H1 (cell line): ENCODE data around the gene NR2C2. TPM values are rescaled to one million over a fixed set of nuclear protein-coding genes. Genes with fewer than 3 reads are reported as not detected.

Experiments
- RAD21 ChIP-seq, 2 experiments: IDR thresholded peaks in 1 of 2; conservative IDR thresholded peaks in 1 of 2; 2 replicates each; pipeline ENCODE4 v1.6.1; 2011; ENCODE audit warnings: low read depth in 2 of 2, low read length in 2 of 2, improper control_type of control experiment in 1 of 2, inconsistent platforms in 1 of 2, mild to moderate bottlenecking in 1 of 2, moderate library complexity in 1 of 2
- polyA plus RNA-seq, 7 experiments: library from polyadenylated mRNA; depleted of rRNA in 3 of 7; stranded (reverse) in 5 of 7; unstranded in 2 of 7; fragments of >200 nt in 5 of 7; fragments of 200-250 nt in 2 of 7; gene quantifications; 1 replicate in 5 of 7; 2 replicates in 1 of 7; 4 replicates in 1 of 7; pipeline versions ENCODE4 v1.2.1 to v1.2.3, GENCODE V29; 2011 to 2013; ENCODE audit warnings: missing spikeins in 2 of 7, mixed read lengths in 2 of 7
- total RNA-seq: library from RNA; stranded (reverse); fragmentation: NEBNext Ultra II Directional; extraction: Animal tissue kit (Norgen Biotek cat#: 25700); gene quantifications from 2 replicates; pipeline ENCODE4 v1.2.1, GENCODE V29; 2021
- TF ChIP-seq, protein P1 (sequence below): IDR thresholded peaks from 2 replicates; pipeline ENCODE4 v1.6.1; 2012; ENCODE audit warnings: low read length, inconsistent platforms

The NR2C2 gene
- total and polyA plus RNA-seq, 2 of the 8 experiments (the other 6 are each of a cell fraction or from before 2014, with no cell fraction given) = 16.6 to 44.4 TPM

DNA sequence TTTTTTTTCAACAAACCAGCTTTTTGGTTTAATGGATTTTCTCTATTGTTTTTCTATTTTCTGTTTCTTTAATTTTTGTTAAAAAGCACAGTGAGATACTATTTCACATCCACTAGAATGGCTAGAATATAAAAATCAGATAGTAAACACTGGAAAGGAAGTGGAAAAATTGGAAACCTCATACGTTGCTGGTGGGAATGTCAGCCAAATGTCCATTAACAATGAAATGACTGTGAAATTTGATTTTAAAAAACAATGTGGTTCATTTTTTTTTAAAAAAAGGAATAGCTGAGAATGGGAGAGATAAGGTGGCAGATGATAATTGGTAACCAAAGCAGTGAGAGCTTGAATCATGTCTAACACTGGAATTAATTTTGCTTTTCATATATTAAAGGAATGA, 19.9 kb downstream of the NR2C2 start (continued):
- TF ChIP-seq, protein P1, sequence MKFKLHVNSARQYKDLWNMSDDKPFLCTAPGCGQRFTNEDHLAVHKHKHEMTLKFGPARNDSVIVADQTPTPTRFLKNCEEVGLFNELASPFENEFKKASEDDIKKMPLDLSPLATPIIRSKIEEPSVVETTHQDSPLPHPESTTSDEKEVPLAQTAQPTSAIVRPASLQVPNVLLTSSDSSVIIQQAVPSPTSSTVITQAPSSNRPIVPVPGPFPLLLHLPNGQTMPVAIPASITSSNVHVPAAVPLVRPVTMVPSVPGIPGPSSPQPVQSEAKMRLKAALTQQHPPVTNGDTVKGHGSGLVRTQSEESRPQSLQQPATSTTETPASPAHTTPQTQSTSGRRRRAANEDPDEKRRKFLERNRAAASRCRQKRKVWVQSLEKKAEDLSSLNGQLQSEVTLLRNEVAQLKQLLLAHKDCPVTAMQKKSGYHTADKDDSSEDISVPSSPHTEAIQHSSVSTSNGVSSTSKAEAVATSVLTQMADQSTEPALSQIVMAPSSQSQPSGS = no peak
- no peak for TF ChIP-seq RAD21 (IDR thresholded peaks at IDR 0.05 in 1 of 2, conservative IDR thresholded peaks at IDR 0.05 in 1 of 2; ENCODE audit: low read depth in 2 of 2, low read length in 2 of 2)
